AG10803 (cell line): ENCODE measurements around the gene PMEPA1.

ENCODE experiments used
- DNase-seq: peaks from one replicate; pipeline ENCODE4 v3.0.0; 2010; ENCODE audit warnings: low read depth
- H3K4me3 ChIP-seq: 2 replicates; pipeline ENCODE4 v1.5.1; 2011; ENCODE audit warnings: mild to moderate bottlenecking, low read length, control low read depth
- CTCF ChIP-seq: conservative IDR thresholded peaks from 2 replicates; pipeline ENCODE4 v1.5.1; 2011; ENCODE audit warnings: mild to moderate bottlenecking, low read length, control low read depth, inconsistent platforms

Gene PMEPA1

GRCh38 chr20:57712341-57712740 lies 2.5 kb upstream of the PMEPA1 start:
- no peak for DNase-seq
- H3K4me3 ChIP-seq: no peak overlapping the region
- TF ChIP-seq CTCF: no peak

- no peak overlapping the region for H3K4me3 ChIP-seq
- DNase-seq: no peak
- no peak for TF ChIP-seq CTCF
These were observed 2.0 kb upstream of the PMEPA1 start for GRCh38 chr20:57711826-57712225.

GRCh38 chr20:57711311-57711712 lies 1.5 kb upstream of the PMEPA1 start:
- DNase-seq: no peak
- TF ChIP-seq CTCF: no peak
- no peak overlapping the region for H3K4me3 ChIP-seq

- H3K4me3 ChIP-seq: peak overlapping the region; percentile 75
- no peak for DNase-seq
- TF ChIP-seq CTCF: no peak
These were observed 1.0 kb upstream of the PMEPA1 start for GRCh38 chr20:57710841-57711240.

GRCh38 chr20:57708694-57709673 lies 831 bp downstream of the PMEPA1 start:
- DNase-seq: no peak
- peak overlapping the region; percentile 75 for H3K4me3 ChIP-seq
- no peak for TF ChIP-seq CTCF

GRCh38 chr20:57707849-57708693 lies 1.7 kb downstream of the PMEPA1 start:
- peak overlapping the region; percentile 69 for H3K4me3 ChIP-seq
- TF ChIP-seq CTCF: no peak
- DNase-seq: no peak
